PFSK-1 (cell line): ENCODE measurements around the gene UACA.

ENCODE experiments used
- FOXP2 ChIP-seq: optimal IDR thresholded peaks from 2 replicates; pipeline ENCODE3; 2011; ENCODE audit warnings: borderline replicate concordance, control low read depth, inconsistent platforms; ENCODE audit not compliant: insufficient read depth; ENCODE audit errors: extremely low read length, extremely low read depth
- POLR2AphosphoS5 ChIP-seq: IDR thresholded peaks from 2 replicates; pipeline ENCODE4 v1.6.1; 2012; ENCODE audit warnings: low read depth, mild to moderate bottlenecking, control low read depth, low read length, moderate library complexity
- REST ChIP-seq, 2 experiments: IDR thresholded peaks; 2 replicates each; pipeline versions ENCODE4 v1.6.1 to v1.8.0; 2011 to 2012; ENCODE audit warnings: low read depth in 2 of 2, low read length in 2 of 2, control low read depth in 1 of 2, inconsistent platforms in 1 of 2, mild to moderate bottlenecking in 1 of 2, moderate library complexity in 1 of 2; ENCODE audit not compliant: insufficient read depth in 1 of 2
- SIN3A ChIP-seq: IDR thresholded peaks from 2 replicates; pipeline ENCODE4 v1.6.1; 2012; ENCODE audit warnings: mild to moderate bottlenecking, low read length, moderate library complexity, borderline replicate concordance; ENCODE audit not compliant: insufficient read depth
- TAF1 ChIP-seq: IDR thresholded peaks from 2 replicates; pipeline ENCODE4 v1.6.1; 2012; ENCODE audit warnings: low read length, control low read depth, borderline replicate concordance; ENCODE audit not compliant: insufficient read depth

UACA gene

GRCh38 chr15:70652341-70652740 is 111.0 kb downstream of the UACA start:
- TF ChIP-seq SIN3A (no peak), TAF1 (no peak), FOXP2 (no peak), POLR2AphosphoS5 (no peak), REST (IDR thresholded peaks at IDR 0.05; ENCODE audit: insufficient read depth in 1 of 2, low read depth in 2 of 2, low read length in 2 of 2) (no peak)

GRCh38 chr15:70651303-70651845 is 112.0 kb downstream of the UACA start:
- TF ChIP-seq FOXP2 (no peak), TAF1 (no peak), SIN3A (no peak), REST (IDR thresholded peaks at IDR 0.05; ENCODE audit: insufficient read depth in 1 of 2, low read depth in 2 of 2, low read length in 2 of 2) (no peak), POLR2AphosphoS5 (no peak)

GRCh38 chr15:70650567-70651302 is 112.6 kb downstream of the UACA start:
- TF ChIP-seq SIN3A (no peak), REST (IDR thresholded peaks at IDR 0.05; ENCODE audit: insufficient read depth in 1 of 2, low read depth in 2 of 2, low read length in 2 of 2) (no peak), TAF1 (no peak), POLR2AphosphoS5 (no peak), FOXP2 (no peak)

GRCh38 chr15:70647396-70647795 is 116.0 kb downstream of the UACA start:
- TF ChIP-seq TAF1 (no peak), REST (IDR thresholded peaks at IDR 0.05; ENCODE audit: insufficient read depth in 1 of 2, low read depth in 2 of 2, low read length in 2 of 2) (no peak), SIN3A (no peak), FOXP2 (no peak), POLR2AphosphoS5 (no peak)
